Activated naive CD8-positive, alpha-beta T cell treated with anti-CD3 and anti-CD28 coated beads for 36 hours (primary cell): ENCODE measurements around the gene WBP2. TPM values are rescaled to one million over a fixed set of nuclear protein-coding genes. Genes with fewer than 3 reads are reported as not detected.
"Not testable (repeated sequence)": the region's sequence is repeated elsewhere in the genome, so short reads cannot be mapped to it uniquely, and the experiment has no call there.

Experiments used
- DNase-seq: peaks from one replicate; pipeline ENCODE4 v3.0.0; 2021
- H3K27ac Mint-ChIP-seq: one replicate; pipeline ENCODE4 v1.8.0; 2022; ENCODE audit warnings: mild to moderate bottlenecking, moderate library complexity, mixed read lengths
- H3K27me3 Mint-ChIP-seq: one replicate; pipeline ENCODE4 v1.8.0; 2022; ENCODE audit warnings: mild to moderate bottlenecking, mixed read lengths
- H3K36me3 Mint-ChIP-seq: one replicate; pipeline ENCODE4 v1.8.0; 2021; ENCODE audit warnings: mild to moderate bottlenecking, mixed read lengths
- H3K4me1 Mint-ChIP-seq: one replicate; pipeline ENCODE4 v1.8.0; 2021; ENCODE audit warnings: mixed read lengths
- H3K4me3 Mint-ChIP-seq: one replicate; pipeline ENCODE4 v1.8.0; 2022; ENCODE audit warnings: mild to moderate bottlenecking, moderate library complexity, mixed read lengths
- H3K9me3 Mint-ChIP-seq: one replicate; pipeline ENCODE4 v1.8.0; 2022; ENCODE audit warnings: mixed read lengths
- total RNA-seq, 2 experiments: library from RNA; stranded (reverse); gene quantifications; one replicate each; pipeline ENCODE4 v1.2.3, GENCODE V29; 2021

The WBP2 gene
- total RNA-seq, 2 experiments from 2014 or later: 45.0 to 49.3 TPM

DNA sequence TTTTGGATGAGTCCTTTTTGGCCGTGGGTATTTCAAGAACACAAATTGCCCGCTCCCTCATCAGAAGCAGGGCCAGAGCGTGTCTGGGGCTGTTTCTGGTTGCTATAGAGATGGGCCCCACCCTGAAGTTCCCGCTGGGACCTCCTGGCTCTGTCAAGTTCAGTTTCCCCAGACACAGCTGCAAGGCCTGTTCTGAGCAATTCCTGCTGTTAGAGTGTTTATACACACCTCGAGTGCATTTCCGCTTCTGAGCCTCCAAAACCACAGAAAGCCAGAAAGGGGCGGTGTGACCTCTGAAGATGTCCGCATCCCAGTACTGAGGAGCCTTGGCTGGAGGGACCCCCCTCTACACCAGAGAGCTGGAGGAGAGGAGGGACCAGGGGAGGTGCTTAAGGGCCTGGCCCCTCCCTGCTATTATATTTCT, 9.3 kb upstream of the WBP2 start:
- DNase-seq: peak; percentile 55
- H3K27me3 Mint-ChIP-seq: no peaks in the 10 kb centered on the region
- peaks cover 15% of the 10 kb centered on the region for H3K4me1 Mint-ChIP-seq
- peak overlapping the region; percentile 56 for H3K27ac Mint-ChIP-seq
- no peak overlapping the region for H3K4me3 Mint-ChIP-seq
- H3K9me3 Mint-ChIP-seq: no peaks in the 10 kb centered on the region
- no peaks in the 10 kb centered on the region for H3K36me3 Mint-ChIP-seq

DNA sequence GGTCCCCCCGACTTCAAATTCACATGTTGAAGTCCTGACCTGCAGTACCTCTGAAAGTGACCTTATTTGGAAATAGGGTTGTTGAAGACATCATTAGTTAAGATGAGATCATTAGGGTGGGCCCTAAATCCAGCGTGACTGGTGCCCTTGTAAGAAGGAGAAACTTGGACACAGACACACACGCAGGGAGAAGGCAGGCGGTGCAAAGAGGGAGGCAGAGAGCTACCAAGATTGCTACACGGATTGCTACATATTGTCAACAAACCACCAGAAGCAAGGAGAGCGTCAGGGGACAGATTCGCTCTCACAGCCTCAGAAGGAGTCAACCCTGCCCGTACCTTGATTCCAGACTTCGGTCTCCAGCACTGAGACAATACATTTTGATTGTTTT, 6.8 kb upstream of the WBP2 start:
- H3K27ac Mint-ChIP-seq: no peak overlapping the region
- no peak for DNase-seq
- no peaks in the 10 kb centered on the region for H3K9me3 Mint-ChIP-seq
- H3K4me3 Mint-ChIP-seq: no peak overlapping the region
- H3K4me1 Mint-ChIP-seq: peaks cover 27% of the 10 kb centered on the region
- no peaks in the 10 kb centered on the region for H3K27me3 Mint-ChIP-seq
- no peaks in the 10 kb centered on the region for H3K36me3 Mint-ChIP-seq

DNA sequence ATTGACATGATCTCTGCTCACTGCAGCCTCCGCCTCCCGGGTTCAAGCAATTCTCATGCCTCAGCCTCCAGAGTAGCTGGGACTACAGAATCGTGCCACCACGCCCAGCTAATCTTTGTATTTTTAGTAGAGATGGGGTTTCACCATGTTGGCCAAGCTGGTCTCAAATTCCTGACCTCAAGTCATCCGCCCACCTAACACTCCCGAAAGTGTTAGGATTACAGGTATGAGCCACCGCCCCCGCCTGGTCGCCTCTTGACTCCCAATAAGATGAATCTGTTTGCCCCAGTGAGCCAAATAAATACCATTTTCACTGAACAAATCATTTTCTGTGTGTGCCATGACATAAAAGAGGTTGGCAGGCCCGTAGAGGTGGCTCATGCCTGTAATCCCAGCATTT, 4.2 kb upstream of the WBP2 start:
- H3K27ac Mint-ChIP-seq, DNase-seq, H3K4me3 Mint-ChIP-seq: not testable (repeated sequence)

DNA sequence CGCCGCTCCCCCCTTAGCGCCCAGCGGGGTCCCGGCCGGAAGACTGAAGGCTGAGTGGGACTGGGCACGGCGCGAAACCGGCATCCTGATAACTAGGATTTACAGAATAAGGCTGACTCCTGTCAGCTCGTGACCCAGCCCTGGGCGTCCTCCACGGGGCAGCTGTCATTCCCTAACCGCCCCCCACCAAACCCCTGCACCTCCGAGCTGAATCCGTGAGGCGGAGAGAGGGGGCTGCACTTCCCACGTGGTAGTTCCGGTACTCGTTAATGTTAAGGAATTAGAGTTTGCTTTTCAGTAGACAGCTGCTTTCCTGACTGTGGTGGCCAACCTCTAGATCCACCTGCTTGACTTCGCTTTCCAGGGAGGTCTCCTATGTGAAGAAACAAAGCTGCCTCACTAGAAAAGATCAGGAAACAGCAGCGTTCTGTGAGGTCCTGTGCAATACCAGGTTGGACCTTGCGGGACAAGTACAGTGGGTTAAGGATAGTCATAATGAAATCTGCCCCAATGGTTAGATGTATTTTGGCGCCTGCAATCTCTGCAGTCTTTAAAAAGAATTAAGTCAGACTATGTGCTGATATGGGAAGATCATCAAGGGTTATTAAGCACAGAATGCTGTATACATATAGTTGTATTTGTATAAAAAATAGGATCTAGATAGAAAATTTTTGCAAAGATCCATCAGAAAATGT, 1.1 kb upstream of the WBP2 start:
- no peak for DNase-seq
- no peaks in the 10 kb centered on the region for H3K9me3 Mint-ChIP-seq
- H3K4me1 Mint-ChIP-seq: peaks cover 26% of the 10 kb centered on the region
- H3K27ac Mint-ChIP-seq: no peak overlapping the region
- H3K36me3 Mint-ChIP-seq: no peaks in the 10 kb centered on the region
- H3K4me3 Mint-ChIP-seq: no peak overlapping the region
- H3K27me3 Mint-ChIP-seq: no peaks in the 10 kb centered on the region

More for the DNA sequence above, 4.2 kb upstream of the WBP2 start:
- H3K4me1 Mint-ChIP-seq: peaks cover 25% of the 10 kb centered on the region
- not testable (repeated sequence) for H3K9me3 Mint-ChIP-seq, H3K27me3 Mint-ChIP-seq, H3K36me3 Mint-ChIP-seq

DNA sequence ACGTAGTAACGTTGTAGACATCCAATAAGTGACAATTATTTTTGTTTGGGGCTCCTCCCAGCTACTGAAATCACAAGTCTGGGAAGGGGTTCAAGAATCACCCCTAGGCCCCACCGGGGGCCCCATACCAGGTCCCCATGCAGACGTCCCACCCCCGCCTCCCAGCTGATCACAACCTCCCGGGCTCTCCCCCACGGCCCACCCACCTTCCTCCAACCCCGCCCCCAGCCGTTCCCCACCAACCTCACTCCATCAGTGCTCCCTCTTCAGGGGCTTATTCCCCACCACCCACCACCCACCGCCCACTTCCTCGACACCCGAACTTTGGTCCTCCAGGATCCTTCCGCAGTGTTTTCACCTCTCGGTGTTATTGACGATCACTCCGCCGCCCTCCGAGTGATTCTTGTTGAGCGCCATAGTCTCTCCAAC, 240 bp downstream of the WBP2 start:
- no peaks in the 10 kb centered on the region for H3K9me3 Mint-ChIP-seq
- H3K36me3 Mint-ChIP-seq: peaks cover under 1% of the 10 kb centered on the region
- H3K4me3 Mint-ChIP-seq: no peak overlapping the region
- H3K27me3 Mint-ChIP-seq: no peaks in the 10 kb centered on the region
- DNase-seq: no peak
- no peak overlapping the region for H3K27ac Mint-ChIP-seq
- peaks cover 26% of the 10 kb centered on the region for H3K4me1 Mint-ChIP-seq

DNA sequence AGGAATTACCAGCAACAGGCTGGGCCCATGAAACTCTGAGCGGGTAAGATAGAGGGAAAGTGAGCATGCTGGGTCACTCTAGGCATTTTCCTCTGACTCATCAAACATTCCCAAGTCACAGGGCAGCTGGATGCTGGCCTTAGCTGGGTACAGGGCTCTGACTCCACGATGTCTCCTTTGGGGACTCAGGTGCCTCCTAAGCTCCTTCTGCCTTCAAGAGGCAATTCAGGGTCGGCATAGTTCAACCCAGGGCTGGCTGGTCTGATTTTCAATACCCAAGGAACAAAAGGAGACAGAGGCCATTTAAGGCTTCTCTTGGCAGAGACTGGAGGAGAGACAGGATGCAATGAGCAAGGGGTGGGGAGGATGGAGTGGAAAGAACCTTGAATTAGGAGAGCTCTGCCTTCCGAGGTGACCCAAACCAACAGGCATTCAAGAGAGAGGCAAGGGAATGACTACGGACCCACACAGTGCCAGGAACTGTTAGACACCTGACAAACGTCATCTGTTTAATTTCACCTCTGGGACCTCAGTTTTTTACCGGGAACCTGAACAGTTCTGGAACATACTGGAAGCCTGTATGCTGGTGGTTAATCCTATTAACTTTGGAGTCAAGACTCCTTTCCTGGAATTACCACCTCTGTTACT, 910 bp downstream of the WBP2 start:
- H3K36me3 Mint-ChIP-seq: peaks cover 3% of the 10 kb centered on the region
- DNase-seq: no peak
- H3K4me1 Mint-ChIP-seq: peaks cover 23% of the 10 kb centered on the region
- H3K27me3 Mint-ChIP-seq: no peaks in the 10 kb centered on the region
- H3K27ac Mint-ChIP-seq: no peak overlapping the region
- no peaks in the 10 kb centered on the region for H3K9me3 Mint-ChIP-seq
- H3K4me3 Mint-ChIP-seq: no peak overlapping the region

DNA sequence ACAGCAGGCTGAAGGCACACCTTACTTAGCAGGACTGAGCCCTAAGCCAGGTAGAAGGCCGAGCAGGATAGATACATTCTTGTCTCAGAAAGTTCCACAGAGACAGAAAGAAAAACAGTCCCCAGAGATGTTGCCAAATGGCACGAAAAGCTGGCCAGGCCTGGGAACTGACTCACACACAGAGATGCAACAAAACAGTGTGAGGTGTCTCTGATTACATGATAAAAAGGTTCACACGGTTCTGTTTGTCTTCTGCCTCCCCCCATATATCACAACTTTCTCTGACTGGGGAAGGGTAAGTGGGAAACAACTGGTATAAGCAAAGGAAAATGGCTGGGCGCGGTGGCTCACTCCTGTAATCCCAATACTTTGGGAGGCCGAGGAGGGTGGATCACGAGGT, 1.7 kb downstream of the WBP2 start:
- peaks cover 18% of the 10 kb centered on the region for H3K4me1 Mint-ChIP-seq
- no peaks in the 10 kb centered on the region for H3K9me3 Mint-ChIP-seq

DNA sequence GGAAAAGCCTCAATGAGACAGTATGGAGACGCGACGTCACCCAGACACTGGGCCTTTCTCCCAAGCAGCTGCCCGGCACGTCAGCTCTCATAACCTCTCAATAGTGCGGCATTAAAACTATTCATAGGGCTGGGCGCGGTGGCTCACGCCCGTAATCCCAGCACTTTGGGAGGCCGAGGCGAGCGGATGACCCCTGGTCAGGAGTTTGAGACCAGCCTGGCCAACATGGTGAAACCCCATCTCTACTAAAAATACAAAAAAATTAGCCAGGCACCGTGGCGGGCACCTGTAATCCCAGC, 3.5 kb downstream of the WBP2 start:
- H3K4me1 Mint-ChIP-seq: peaks cover 16% of the 10 kb centered on the region
- not testable (repeated sequence) for H3K27me3 Mint-ChIP-seq, H3K4me3 Mint-ChIP-seq, H3K9me3 Mint-ChIP-seq, DNase-seq, H3K36me3 Mint-ChIP-seq, H3K27ac Mint-ChIP-seq

More for the DNA sequence above, 1.7 kb downstream of the WBP2 start:
- Mint-ChIP-seq H3K36me3 (peaks cover 3% of the 10 kb centered on the region), H3K4me3 (peak overlapping the region; percentile 25), H3K27ac (peak overlapping the region; percentile 62), H3K27me3 (no peaks in the 10 kb centered on the region)
- DNase-seq: no peak

DNA sequence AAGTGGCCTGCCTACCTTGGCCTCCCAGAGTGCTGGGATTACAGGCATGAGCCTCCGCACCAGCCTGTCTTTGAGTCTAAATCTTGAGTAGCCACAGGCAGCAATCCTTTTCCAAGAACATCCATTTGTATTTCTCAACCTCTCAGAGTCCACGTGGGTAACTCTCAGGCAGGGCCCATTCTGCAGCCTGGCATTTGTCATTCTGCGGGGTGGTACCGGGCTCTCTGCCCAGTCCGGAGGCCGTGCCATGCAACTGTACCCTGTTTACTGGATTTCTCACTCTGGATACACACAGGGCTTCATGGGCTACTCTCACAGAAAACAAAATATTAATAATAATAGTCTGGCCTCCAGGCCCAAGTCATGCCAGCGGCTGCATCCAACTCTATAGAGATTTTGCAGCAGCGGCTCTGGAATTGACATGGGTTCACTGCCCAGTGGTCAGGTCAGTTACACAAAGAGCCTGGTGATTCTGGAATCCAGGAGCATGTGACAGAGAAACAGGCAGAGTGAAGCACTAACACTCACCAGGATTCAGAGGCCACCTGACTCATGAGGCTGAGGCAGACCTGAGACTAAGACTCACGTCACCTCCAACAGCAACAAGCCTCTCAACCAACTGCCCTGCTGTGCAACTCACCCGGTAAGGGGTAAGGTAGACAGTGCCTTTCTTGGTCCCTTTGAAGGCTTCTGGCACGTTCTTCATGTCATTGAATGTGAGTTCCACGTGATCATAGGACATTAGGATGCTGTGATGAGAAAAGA, 4.0 kb downstream of the WBP2 start:
- Mint-ChIP-seq H3K4me3 (no peak overlapping the region), H3K4me1 (peaks cover 11% of the 10 kb centered on the region), H3K36me3 (peaks cover 4% of the 10 kb centered on the region), H3K9me3 (no peaks in the 10 kb centered on the region), H3K27me3 (no peaks in the 10 kb centered on the region), H3K27ac (no peak overlapping the region)
- DNase-seq: no peak

DNA sequence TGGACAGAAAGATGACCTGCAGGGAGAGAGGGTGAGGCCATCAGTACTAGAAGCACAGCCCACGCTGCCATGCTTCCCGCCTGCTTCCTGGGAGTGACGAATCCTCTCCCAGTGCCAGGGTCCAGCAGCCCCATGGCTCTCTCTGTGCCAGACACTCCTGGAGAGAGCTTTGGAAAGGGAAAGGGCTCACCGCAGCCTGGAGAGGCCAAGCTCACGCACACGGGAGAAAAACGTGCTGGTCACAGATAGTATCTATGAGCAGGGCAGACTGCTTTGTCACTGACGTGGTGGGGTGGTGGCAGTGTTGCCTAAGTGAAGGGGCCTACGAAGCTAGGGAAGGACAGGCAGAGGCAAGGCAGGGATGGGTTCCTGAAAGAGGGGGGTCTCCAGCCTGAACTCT, 5.4 kb downstream of the WBP2 start:
- Mint-ChIP-seq H3K4me3 (no peak overlapping the region), H3K36me3 (peaks cover 6% of the 10 kb centered on the region), H3K27me3 (no peaks in the 10 kb centered on the region), H3K4me1 (peaks cover 20% of the 10 kb centered on the region), H3K9me3 (no peaks in the 10 kb centered on the region), H3K27ac (no peak overlapping the region)
- DNase-seq: no peak

DNA sequence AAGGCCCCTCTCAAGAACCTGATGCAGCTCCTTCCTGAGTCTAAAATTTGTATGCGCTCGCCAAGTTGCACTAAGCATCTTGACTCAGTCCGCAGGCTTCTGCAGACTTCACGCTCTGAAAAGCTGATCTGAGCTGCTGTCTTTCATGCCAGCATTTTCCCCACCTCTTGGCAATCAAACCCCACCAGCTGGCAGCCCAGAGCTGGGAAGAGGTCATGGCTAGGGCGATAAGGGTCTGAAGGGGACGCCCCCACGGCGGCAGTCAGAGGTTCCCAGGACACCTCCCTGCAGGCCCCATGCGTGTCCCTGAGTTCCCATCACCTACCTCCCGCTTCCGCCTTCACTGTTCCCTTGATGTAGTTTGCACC, 5.9 kb downstream of the WBP2 start:
- no peaks in the 10 kb centered on the region for H3K27me3 Mint-ChIP-seq
- H3K36me3 Mint-ChIP-seq: peaks cover 6% of the 10 kb centered on the region
- no peaks in the 10 kb centered on the region for H3K9me3 Mint-ChIP-seq
- DNase-seq: no peak
- no peak overlapping the region for H3K27ac Mint-ChIP-seq
- no peak overlapping the region for H3K4me3 Mint-ChIP-seq
- peaks cover 16% of the 10 kb centered on the region for H3K4me1 Mint-ChIP-seq

DNA sequence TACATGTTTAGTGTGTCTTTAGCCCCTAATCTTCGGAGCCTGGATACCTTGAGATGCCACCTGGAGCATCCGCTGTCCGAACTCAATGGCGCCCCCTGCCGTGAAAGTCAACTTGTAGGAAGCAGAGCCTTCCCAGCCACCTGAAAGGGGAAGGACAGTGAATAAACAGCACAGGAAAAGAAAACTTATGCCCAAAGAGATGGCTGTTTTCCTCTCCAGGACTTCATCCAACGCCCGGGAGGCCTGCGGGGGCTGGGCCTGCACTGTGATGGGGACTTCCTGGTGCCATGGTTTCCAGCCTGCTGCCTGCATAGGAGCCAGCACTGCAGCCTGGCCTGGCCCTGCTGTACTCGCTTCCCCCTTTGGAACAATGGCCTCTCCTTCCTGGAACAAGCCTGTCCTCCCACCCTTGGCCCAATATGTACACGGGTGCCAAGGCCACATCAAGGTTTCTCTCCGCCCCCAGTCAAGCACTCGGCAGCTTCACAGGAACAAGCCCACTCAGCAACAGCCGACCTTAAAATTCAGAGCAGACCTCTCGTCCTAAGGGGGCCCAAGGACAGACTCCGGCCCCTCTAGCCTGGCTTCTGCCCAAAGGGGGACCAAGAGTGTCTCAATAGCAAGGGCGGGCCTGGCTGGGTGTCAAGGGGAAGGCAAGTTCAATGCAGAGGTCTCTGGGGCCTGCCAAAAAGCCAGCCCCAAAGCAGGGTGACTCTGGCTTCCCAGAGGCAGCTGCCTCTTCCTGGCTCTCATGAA, 6.4 kb downstream of the WBP2 start:
- peak; percentile 74 for DNase-seq

DNA sequence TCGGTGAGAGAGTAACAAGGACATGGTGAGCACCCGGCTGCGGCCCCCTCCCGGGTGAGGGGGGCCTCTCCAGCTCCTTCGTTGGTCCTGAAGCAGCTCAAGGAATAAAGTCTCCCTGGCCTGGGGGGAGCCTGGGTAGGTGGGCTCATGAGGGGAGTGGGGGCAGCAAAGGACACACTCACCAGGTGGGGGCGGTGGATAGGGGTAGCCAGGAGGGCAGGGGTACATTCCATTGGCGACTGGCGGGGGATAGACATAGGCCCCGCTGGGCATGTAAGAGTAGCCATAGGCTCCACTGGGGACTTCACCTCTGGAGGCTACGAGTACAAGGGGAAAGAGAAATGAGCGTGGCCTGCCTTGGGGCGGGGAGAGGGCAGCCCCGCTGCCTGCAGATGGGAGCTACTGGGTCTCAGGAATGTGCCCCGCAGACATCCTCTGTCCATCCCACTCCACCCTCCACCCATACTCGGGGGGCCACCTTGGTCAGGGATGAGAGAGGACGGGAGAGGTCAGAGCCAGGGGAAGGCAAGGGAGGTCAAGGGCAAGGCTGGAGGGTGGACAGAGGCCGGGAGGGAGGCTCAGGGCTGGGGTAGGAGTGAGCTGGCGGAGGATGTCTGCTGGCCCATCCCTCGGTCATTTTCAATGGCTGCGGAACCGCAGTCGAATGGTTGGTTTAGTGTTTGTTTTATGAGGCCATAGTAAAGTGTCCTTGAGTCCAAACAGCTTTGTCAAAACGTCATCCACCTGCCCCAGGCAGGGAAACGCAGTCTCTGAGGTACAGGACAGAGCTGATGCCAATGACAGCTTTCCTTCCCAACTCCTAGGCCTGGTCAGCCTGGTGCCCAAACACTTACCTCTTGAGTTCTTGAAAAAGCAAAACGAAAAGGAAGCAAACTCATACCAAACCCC, 7.3 kb downstream of the WBP2 start:
- H3K4me3 Mint-ChIP-seq: no peak overlapping the region
- no peak for DNase-seq
- no peaks in the 10 kb centered on the region for H3K9me3 Mint-ChIP-seq
- peak overlapping the region; percentile 52 for H3K27ac Mint-ChIP-seq
- H3K4me1 Mint-ChIP-seq: peaks cover 14% of the 10 kb centered on the region
- H3K27me3 Mint-ChIP-seq: no peaks in the 10 kb centered on the region
- H3K36me3 Mint-ChIP-seq: peaks cover 9% of the 10 kb centered on the region

More for the DNA sequence above, 6.4 kb downstream of the WBP2 start:
- peak overlapping the region; percentile 52 for H3K27ac Mint-ChIP-seq
- H3K27me3 Mint-ChIP-seq: no peaks in the 10 kb centered on the region
- H3K4me3 Mint-ChIP-seq: no peak overlapping the region
- H3K36me3 Mint-ChIP-seq: peaks cover 6% of the 10 kb centered on the region
- no peaks in the 10 kb centered on the region for H3K9me3 Mint-ChIP-seq
- H3K4me1 Mint-ChIP-seq: peaks cover 14% of the 10 kb centered on the region
